Measurements from ENCODE around the gene RILPL1. TPM values are rescaled to one million over a fixed set of nuclear protein-coding genes. Genes with fewer than 3 reads are reported as not detected.

RILPL1 gene
- total and polyA plus RNA-seq, 9 of the 15 experiments (the other 6 are each of a cell fraction or from before 2014, with no cell fraction given), result 0.25 to 10.6 (median 8.6) TPM

- TF ChIP-seq MITF (IDR thresholded peaks at IDR 0.05) (no peak), MAFK (IDR thresholded peaks at IDR 0.05; ENCODE audit: low read length) (no peak), ZNF507 (tag; conservative IDR thresholded peaks at IDR 0.05) (no peak), ZNF778 (CRISPR knock-in tag; IDR thresholded peaks at IDR 0.05) (no peak), NCOA2 (IDR thresholded peaks at IDR 0.05; ENCODE audit: partially characterized antibody in 2 of 2) (no peak), ARID1B (IDR thresholded peaks at IDR 0.05) (peak; percentile 37), ZBTB1 (CRISPR knock-in tag; IDR thresholded peaks at IDR 0.05; ENCODE audit: borderline replicate concordance, low read depth) (peak; percentile 46; the same call in 1 of the 2 replicates), E2F3 (CRISPR knock-in tag; IDR thresholded peaks at IDR 0.05) (peak; percentile 68; the same call in 1 of the 2 replicates), BRD4 (IDR thresholded peaks at IDR 0.05) (peak; percentile 88), PKNOX1 (IDR thresholded peaks at IDR 0.05) (no peak), ADNP (tag; IDR thresholded peaks at IDR 0.05) (peak; percentile 55; the same call in 1 of the 2 replicates), SIRT6 (IDR thresholded peaks at IDR 0.05; ENCODE audit: low read depth, low read length) (no peak), PRPF4 (IDR thresholded peaks at IDR 0.05; ENCODE audit: insufficient read depth, low read depth, low read length, poor library complexity, severe bottlenecking) (no peak), L3MBTL2 (IDR thresholded peaks at IDR 0.05) (peak; percentile 72), ZNF124 (CRISPR knock-in tag; IDR thresholded peaks at IDR 0.05) (no peak), CTBP1 (IDR thresholded peaks at IDR 0.05; ENCODE audit: borderline replicate concordance) (0 out of 2 replicates have a peak, but pooled peaks have one; percentile 55), TEAD4 (IDR thresholded peaks at IDR 0.05; ENCODE audit: low read length) (peak; percentile 50), TEAD4 (CRISPR knock-in tag; IDR thresholded peaks at IDR 0.05; ENCODE audit: borderline replicate concordance) (no peak), ZNF696 (CRISPR knock-in tag; conservative IDR thresholded peaks at IDR 0.05) (no peak), ARID3A (IDR thresholded peaks at IDR 0.05; ENCODE audit: borderline replicate concordance, low read depth, low read length) (peak; percentile 59; the same call in 1 of the 2 replicates), ZBTB43 (CRISPR knock-in tag; IDR thresholded peaks at IDR 0.05) (0 out of 2 replicates have a peak, but pooled peaks have one; percentile 80), E2F4 (CRISPR knock-in tag; IDR thresholded peaks at IDR 0.05; ENCODE audit: low read depth) (0 out of 2 replicates have a peak, but pooled peaks have one; percentile 40)
Measured at GRCh38 chr12:123457980-123458779, 75.3 kb downstream of the RILPL1 start, which contains the start of gene SNRNP35 (continued).

Data from K562 (cell line).